GM10266 (cell line): ENCODE data around the gene PLXNA1.

Experiments used
- DNase-seq: peaks from one replicate; pipeline ENCODE4 v3.0.0; 2012; ENCODE audit errors: extremely low spot score
- TF ChIP-seq, protein P1 (sequence below): IDR thresholded peaks from 2 replicates; pipeline ENCODE4 v1.5.1; 2012; ENCODE audit warnings: mild to moderate bottlenecking, low read depth; ENCODE audit not compliant: control insufficient read depth, insufficient read depth; ENCODE audit errors: missing control alignments

PLXNA1 gene

DNA sequence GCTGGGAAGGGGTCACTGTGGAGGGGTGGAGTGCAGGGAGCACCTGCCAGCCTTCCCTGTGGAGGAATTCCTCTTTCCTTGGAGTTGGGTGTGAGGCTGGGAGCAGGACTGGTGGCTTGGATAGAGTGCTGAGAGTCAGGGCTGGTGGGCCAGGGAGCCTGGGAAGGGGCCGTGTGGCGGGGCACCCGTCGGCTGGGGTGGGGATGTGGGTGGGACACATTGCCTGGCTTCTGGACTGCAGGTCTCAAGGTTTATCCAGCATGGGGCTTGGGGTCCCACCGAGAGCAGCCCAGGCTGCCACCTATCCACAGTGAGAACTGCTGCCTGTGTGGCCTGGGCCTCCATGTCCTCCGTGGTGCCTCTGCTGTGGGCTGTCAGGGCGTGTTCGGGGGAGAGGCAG is 4.7 kb downstream of the PLXNA1 start:
- TF ChIP-seq, protein P1, sequence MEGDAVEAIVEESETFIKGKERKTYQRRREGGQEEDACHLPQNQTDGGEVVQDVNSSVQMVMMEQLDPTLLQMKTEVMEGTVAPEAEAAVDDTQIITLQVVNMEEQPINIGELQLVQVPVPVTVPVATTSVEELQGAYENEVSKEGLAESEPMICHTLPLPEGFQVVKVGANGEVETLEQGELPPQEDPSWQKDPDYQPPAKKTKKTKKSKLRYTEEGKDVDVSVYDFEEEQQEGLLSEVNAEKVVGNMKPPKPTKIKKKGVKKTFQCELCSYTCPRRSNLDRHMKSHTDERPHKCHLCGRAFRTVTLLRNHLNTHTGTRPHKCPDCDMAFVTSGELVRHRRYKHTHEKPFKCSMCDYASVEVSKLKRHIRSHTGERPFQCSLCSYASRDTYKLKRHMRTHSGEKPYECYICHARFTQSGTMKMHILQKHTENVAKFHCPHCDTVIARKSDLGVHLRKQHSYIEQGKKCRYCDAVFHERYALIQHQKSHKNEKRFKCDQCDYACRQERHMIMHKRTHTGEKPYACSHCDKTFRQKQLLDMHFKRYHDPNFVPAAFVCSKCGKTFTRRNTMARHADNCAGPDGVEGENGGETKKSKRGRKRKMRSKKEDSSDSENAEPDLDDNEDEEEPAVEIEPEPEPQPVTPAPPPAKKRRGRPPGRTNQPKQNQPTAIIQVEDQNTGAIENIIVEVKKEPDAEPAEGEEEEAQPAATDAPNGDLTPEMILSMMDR: no peak
- DNase-seq: no peak

DNA sequence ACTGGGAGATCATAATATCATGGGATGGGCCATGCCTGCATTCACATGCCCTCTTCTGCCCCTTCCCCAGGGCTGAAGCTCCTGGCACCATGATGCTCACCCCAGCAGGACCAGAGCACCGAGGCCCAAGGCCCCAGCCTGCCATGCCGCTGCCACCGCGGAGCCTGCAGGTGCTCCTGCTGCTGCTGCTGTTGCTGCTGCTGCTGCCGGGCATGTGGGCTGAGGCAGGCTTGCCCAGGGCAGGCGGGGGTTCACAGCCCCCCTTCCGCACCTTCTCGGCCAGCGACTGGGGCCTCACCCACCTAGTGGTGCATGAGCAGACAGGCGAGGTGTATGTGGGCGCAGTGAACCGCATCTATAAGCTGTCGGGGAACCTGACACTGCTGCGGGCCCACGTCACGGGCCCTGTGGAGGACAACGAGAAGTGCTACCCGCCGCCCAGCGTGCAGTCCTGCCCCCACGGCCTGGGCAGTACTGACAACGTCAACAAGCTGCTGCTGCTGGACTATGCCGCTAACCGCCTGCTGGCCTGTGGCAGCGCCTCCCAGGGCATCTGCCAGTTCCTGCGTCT is 5.6 kb downstream of the PLXNA1 start:
- TF ChIP-seq, protein P1: no peak

DNA sequence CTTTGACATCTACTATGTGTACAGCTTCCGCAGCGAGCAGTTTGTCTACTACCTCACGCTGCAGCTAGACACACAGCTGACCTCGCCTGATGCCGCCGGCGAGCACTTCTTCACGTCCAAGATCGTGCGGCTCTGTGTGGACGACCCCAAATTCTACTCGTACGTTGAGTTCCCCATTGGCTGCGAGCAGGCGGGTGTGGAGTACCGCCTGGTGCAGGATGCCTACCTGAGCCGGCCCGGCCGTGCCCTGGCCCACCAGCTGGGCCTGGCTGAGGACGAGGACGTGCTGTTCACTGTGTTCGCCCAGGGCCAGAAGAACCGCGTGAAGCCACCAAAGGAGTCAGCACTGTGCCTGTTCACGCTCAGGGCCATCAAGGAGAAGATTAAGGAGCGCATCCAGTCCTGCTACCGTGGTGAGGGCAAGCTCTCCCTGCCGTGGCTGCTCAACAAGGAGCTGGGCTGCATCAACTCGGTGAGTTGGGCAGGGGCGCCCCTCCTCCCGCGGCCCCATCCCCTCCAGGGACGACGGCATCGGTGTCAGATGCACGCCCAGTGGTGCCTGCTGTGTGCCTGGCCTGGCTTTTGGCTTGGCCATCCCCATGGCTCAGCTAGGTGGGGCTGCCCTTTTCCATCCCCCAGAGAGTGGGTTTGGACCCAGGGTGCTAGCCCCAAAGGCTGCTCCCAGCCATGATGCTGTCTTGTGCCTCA is 6.6 kb downstream of the PLXNA1 start:
- DNase-seq: no peak
- TF ChIP-seq, protein P1: no peak

More for the DNA sequence above, 5.6 kb downstream of the PLXNA1 start:
- no peak for DNase-seq

DNA sequence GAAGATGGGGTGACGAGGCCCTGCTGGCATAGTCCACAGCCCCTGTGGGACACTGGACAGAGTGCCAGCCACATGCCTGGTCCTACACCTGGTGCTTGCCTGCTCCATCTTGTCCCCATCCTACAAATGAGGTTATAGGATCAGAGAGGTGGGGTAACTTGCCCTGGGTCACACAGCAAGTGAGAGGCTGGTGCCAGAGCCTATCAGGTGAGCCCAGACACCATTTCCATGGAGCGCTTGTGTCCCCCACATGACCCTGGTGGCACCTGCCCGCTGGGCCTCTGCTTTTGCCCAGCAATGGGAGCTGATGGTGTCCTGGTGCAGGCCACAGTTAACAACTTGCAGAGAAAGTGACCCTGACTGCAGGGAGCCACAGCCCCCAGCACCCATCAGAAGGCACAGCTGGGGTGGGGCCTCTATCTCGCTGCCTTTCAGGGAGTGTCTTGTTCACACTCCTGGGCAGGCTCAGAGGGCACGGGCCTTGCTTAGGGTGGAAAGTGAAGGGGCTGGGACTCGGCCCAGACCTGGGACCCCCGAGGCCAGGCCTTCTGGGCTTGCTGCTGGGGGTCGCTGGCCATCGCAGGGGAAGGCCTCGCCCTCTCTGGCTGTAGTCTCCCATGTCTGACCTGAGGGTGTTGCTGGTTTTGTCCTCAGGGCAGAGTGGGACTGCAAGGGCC is 7.2 kb downstream of the PLXNA1 start:
- TF ChIP-seq, protein P1: no peak
- no peak for DNase-seq

DNA sequence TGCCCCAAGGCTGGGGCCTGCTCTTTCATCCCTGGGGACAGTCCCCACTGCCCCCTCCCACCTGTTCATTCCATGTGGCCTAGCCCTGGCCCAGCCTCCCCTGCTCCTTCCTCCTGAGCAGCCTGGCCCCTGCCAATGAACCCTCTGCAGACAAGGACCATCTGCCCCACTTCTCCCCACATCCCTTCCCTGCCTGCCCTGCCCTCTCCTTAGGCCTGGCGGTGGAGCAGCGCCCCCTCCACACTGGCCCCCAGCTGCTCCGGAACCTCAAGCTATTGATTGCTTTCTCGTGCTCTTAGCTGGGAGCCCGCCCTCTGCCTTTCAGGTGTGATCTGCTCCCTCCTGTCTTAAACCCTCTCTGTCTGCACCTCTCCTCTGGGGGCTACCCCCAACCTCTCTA is 8.0 kb downstream of the PLXNA1 start:
- TF ChIP-seq, protein P1: no peak
- DNase-seq: no peak

DNA sequence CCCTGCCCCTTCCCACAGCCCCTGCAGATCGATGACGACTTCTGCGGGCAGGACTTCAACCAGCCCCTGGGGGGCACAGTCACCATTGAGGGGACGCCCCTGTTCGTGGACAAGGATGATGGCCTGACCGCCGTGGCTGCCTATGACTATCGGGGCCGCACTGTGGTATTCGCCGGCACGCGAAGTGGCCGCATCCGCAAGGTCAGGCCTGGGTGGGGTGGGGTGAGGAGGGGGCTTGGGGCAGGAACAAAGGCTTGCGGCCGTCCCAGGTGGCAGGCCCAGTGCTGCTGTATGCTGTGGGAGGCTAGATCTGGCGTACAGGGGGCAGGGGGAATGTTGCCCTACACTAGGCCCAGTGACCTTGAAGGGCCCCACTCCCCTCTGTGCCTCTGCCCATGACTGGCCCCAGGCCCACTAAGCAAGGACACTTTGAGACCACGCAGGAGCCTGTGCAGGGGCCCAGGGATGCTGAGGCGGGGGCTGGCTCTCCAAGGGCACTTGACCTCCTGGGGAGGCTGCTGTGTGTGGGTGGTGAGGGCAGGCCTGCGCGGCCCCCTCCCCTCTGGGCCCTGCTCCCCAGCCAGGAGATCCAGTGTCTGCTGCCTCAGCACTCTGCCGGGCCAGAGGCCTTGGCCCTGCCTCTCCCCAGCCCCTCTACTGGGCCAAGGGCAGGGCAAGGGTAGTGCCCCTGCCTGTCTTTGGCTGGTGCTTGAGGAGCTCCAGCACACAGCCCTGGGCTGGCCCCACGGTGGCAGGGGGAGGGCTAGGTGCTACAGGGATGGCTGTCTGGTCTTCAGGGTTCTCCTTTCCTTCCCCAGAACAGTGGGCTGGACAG is 8.7 kb downstream of the PLXNA1 start:
- DNase-seq: no peak
- TF ChIP-seq, protein P1: no peak
